Suprapubic skin (tissue), 3 donors: ENCODE data around the gene KCNJ2.

Source experiments
- EP300 ChIP-seq: sonication (generic); formaldehyde crosslinking; IDR thresholded peaks from one replicate; pipeline ENCODE4 v1.6.1; 2017; ENCODE audit warnings: antibody characterized with exemption
- POLR2A ChIP-seq, 2 donors: fragments of 450-650 bp; IDR thresholded peaks; one replicate each; pipeline ENCODE4 v1.6.1; 2017; ENCODE audit warnings: antibody characterized with exemption in 2 of 2, mild to moderate bottlenecking in 2 of 2, moderate library complexity in 2 of 2
- TF ChIP-seq, protein P1 (sequence below), 2 donors: fragments of 200-600 bp in 1 of 2; fragments of 450-650 bp in 1 of 2; sonication (generic) in 1 of 2; IDR thresholded peaks; one replicate each; pipeline ENCODE4 v1.5.1; 2016 to 2019; ENCODE audit warnings: antibody characterized with exemption in 2 of 2, mild to moderate bottlenecking in 1 of 2, moderate library complexity in 1 of 2

DNA sequence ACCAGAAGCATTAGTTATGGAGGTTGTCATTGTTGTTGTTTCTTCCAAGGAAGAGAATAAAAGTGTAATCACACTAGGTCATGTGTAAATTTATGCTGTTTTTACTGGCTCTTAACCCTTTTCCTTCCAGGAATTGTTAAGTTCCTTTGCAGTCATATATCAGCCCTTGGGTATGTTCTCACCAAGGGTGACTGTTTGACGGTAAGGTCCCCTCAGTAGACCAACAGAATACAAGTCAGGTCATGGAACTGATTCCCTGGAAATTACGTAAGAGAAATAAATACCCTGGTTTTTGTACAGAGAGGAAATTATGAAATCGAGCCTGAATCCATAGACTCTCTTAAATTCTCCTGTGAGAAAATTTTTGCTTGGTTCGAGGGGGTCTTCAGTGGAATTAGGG is 11.2 kb upstream of the KCNJ2 start:
- TF ChIP-seq, protein P1, sequence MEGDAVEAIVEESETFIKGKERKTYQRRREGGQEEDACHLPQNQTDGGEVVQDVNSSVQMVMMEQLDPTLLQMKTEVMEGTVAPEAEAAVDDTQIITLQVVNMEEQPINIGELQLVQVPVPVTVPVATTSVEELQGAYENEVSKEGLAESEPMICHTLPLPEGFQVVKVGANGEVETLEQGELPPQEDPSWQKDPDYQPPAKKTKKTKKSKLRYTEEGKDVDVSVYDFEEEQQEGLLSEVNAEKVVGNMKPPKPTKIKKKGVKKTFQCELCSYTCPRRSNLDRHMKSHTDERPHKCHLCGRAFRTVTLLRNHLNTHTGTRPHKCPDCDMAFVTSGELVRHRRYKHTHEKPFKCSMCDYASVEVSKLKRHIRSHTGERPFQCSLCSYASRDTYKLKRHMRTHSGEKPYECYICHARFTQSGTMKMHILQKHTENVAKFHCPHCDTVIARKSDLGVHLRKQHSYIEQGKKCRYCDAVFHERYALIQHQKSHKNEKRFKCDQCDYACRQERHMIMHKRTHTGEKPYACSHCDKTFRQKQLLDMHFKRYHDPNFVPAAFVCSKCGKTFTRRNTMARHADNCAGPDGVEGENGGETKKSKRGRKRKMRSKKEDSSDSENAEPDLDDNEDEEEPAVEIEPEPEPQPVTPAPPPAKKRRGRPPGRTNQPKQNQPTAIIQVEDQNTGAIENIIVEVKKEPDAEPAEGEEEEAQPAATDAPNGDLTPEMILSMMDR (IDR thresholded peaks at IDR 0.05), result no peak
- TF ChIP-seq POLR2A (IDR thresholded peaks at IDR 0.05) (no peak), EP300 (no peak)
